Body of pancreas (tissue), 4 donors: ENCODE measurements around the gene NSUN6.

Source experiments
- POLR2A ChIP-seq, 3 donors: fragments of 450-650 bp; IDR thresholded peaks; one replicate each; pipeline ENCODE4 v1.6.1; 2016; ENCODE audit warnings: antibody characterized with exemption in 3 of 3, mild to moderate bottlenecking in 2 of 3
- TF ChIP-seq, protein P1 (sequence below), 7 experiments: fragments of 450-650 bp in 4 of 7; fragments of 200-600 bp in 3 of 7; sonication (generic) in 3 of 7; IDR thresholded peaks; one replicate each; pipeline ENCODE4 v1.5.1; 2016 to 2019; ENCODE audit warnings: antibody characterized with exemption in 7 of 7

DNA sequence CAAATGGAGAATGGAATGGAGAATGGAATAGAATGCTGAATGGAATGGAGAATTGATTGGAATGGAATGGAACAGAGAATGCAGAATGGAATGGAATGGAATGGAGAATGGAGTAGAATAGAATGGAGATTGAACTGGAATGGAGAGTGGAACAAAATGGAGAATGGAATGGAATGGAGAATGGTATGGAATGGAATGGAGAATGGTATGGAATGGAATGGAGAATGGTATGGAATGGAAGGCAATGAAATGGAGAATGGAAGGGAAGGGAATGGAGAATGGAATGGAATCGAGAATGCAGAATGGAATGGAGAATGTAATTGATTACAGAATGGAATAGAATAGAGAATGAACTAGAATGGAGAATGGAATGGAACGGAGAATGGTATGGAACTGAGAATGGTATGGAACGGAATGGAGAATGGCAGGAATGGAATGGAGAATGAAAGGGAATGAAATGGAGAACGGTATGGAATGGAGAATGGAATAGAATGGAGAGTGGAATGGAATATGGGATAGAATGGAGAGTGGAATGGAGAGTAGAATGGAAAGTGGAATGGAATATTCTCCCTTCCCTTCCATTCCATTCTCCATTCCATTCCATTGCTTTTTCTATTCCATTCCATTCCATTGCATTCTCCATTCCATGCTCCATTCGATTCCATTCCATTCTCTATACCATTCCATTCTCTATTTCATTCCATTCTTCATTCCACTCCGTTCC, 88.2 kb downstream of the NSUN6 start:
- TF ChIP-seq, protein P1, sequence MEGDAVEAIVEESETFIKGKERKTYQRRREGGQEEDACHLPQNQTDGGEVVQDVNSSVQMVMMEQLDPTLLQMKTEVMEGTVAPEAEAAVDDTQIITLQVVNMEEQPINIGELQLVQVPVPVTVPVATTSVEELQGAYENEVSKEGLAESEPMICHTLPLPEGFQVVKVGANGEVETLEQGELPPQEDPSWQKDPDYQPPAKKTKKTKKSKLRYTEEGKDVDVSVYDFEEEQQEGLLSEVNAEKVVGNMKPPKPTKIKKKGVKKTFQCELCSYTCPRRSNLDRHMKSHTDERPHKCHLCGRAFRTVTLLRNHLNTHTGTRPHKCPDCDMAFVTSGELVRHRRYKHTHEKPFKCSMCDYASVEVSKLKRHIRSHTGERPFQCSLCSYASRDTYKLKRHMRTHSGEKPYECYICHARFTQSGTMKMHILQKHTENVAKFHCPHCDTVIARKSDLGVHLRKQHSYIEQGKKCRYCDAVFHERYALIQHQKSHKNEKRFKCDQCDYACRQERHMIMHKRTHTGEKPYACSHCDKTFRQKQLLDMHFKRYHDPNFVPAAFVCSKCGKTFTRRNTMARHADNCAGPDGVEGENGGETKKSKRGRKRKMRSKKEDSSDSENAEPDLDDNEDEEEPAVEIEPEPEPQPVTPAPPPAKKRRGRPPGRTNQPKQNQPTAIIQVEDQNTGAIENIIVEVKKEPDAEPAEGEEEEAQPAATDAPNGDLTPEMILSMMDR (IDR thresholded peaks at IDR 0.05): no peak
- TF ChIP-seq POLR2A (IDR thresholded peaks at IDR 0.05): no peak
